GM15510 (cell line): ENCODE data around the gene CNOT3.

Experiments used
- POLR2A ChIP-seq: IDR thresholded peaks from 3 replicates; pipeline ENCODE4 v1.6.1; 2011; ENCODE audit warnings: borderline replicate concordance; ENCODE audit not compliant: insufficient read length; ENCODE audit errors: extremely low read depth

The CNOT3 gene

DNA sequence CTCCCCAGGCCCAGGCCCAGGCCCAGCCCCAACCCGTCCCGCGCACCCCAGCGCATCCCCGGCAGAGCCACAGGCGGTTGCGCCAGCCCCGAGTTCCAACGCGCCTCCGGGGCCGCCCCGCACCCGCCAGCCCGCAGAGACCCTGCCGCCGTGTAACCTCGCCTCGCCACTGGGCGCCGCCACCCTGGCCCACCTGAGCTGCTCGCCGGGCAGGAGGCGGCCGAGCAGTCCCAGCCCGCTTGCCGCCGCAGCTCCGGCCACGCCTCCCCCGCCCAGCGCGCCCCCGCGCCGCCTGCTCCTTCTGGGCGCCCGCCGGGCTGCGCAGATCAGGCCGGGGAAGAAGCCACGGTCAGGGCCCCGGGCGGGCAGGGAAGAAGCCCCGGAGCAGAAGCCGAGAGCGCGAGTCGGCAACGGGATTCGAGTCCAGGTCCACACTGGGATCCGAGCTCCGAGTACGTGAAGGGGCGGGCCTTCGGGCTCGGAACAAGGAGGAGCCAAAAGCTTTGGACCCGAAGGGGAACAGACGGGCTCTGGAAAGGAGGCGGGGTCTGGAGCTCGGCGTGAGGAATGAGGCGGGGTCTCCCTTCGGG lies 51.7 kb downstream of the CNOT3 start, which contains the start of gene MBOAT7:
MBOAT7 (minus strand) TSS at position 436 of the 590 bp plus-strand sequence. CDS start 1,072 bp downstream, outside the sequence.
- peak; percentile 63 for TF ChIP-seq POLR2A

GRCh38 chr19:54189735-54190502 lies 52.4 kb downstream of the CNOT3 start:
- peak; percentile 73 for TF ChIP-seq POLR2A

GRCh38 chr19:54190503-54191010 lies 53.0 kb downstream of the CNOT3 start:
- no peak for TF ChIP-seq POLR2A

GRCh38 chr19:54191011-54191810 lies 53.6 kb downstream of the CNOT3 start, which contains the start of gene TSEN34:
Gene TSEN34, plus strand, starts transcription at chr19:54191308. Its CDS starts 57 bp downstream, at chr19:54191365.
- peak; percentile 71 for TF ChIP-seq POLR2A

DNA sequence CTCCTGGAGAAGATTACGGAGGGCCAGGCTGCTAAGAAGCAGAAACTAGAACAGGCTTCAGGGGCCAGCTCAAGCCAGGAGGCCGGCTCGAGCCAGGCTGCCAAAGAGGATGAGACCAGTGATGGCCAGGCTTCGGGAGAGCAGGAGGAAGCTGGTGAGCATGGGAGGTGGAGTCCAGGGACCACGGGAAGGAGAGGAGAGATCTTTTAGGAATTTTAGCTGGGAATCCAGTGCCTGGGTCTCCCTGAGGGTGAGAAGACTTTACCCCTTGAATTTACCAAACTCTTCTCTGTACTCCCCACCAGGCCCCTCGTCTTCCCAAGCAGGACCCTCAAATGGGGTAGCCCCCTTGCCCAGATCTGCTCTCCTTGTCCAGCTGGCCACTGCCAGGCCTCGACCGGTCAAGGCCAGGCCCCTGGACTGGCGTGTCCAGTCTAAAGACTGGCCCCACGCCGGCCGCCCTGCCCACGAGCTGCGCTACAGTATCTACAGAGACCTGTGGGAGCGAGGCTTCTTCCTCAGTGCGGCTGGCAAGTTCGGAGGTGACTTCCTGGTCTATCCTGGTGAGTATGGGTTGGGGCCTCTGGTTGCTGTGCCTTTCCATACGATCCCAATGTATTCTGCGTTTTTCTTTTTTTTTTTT lies 54.4 kb downstream of the CNOT3 start:
- TF ChIP-seq POLR2A = no peak

DNA sequence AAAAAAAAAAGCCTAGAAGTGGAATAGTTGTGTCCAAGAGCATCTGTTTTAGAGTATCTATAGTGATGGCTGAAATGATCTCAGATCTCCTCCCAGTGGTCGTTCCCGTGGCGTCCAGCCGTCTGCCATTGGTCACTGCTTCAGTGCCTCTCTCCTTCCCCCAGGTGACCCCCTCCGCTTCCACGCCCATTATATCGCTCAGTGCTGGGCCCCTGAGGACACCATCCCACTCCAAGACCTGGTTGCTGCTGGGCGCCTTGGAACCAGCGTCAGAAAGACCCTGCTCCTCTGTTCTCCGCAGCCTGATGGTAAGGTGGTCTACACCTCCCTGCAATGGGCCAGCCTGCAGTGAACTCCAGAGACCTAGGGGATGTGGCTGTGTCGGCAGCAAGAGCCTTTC lies 55.4 kb downstream of the CNOT3 start:
- TF ChIP-seq POLR2A = no peak

GRCh38 chr19:54196536-54196935 lies 59.0 kb downstream of the CNOT3 start:
- TF ChIP-seq POLR2A = no peak

DNA sequence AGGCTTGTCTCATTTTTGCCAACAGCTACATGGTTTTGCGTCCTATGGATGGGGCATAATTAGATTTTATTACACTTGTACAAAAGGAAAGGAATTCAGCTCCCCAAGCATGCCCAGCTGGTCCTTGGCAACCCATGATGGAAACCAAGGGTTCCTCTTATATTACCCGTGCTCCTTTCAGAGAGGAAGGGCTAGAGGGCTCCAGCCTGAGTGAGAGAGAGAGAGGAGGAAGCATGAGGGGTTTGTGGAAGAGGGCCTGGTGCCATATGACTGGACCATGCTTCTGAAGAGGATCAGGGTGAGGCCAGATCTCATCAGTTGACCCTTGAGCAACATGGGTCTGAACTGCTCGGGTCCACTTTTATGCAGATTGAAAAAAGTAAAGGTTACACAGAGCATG lies 59.6 kb downstream of the CNOT3 start:
- no peak for TF ChIP-seq POLR2A

GRCh38 chr19:54199401-54199800 lies 61.8 kb downstream of the CNOT3 start:
- no peak for TF ChIP-seq POLR2A

DNA sequence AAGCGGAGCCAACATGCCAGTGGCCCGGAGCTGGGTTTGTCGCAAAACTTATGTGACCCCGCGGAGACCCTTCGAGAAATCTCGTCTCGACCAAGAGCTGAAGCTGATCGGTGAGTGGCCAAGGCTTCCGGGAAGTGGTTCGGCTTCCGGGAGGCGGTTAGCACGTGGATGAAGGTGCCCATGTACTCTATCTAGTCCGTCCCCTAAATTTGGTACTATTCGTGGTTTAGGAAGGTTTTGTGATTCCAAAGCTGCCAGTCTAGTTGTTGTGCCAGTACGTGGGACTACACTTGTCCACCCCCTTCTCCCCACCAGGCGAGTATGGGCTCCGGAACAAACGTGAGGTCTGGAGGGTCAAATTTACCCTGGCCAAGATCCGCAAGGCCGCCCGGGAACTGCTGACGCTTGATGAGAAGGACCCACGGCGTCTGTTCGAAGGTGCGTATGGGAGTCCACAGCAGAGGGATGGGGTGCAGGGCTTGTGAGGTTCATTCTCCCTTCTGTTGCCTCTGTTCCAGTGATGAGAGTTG lies 63.7 kb downstream of the CNOT3 start:
- TF ChIP-seq POLR2A = no peak

- TF ChIP-seq POLR2A = no peak
Measured at GRCh38 chr19:54201980-54202379, 64.4 kb downstream of the CNOT3 start.

DNA sequence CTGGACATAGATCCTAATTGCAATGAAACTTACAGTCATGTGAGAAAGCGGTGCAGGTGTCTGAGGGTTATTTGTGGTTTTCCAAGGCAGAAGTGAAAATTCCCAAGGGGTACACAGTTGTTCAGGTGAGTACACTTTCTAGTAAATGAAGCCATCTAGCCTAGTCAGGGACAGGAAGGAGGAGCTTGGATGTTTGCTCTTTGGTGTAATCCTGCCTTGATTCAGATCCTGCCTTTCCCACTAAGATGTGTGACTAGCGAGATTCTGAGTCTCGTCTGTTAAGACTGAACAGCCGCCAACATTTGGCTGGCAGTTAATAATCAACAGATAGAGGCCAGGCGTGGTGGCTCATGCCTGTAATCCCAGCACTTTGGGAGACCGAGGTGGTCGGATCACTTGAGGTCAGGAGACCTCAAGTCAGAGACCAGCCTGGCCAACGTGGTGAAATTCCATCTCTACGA lies 65.6 kb downstream of the CNOT3 start:
- no peak for TF ChIP-seq POLR2A

GRCh38 chr19:54204767-54205468 lies 67.4 kb downstream of the CNOT3 start:
- no peak for TF ChIP-seq POLR2A
